Stimulated activated CD4-positive, alpha-beta T cell treated with anti-CD3 and anti-CD28 coated beads, Interleukin-1b, Interleukin-23, amount 100 ng/mL, for 24 hours (primary cell): ENCODE measurements around the gene DRC1.
"Not testable (repeated sequence)": the region's sequence is repeated elsewhere in the genome, so short reads cannot be mapped to it uniquely, and the experiment has no call there.

Experiments used
- DNase-seq, 4 experiments: peaks; one replicate each; pipeline ENCODE4 v3.0.0-alpha.2; 2020; ENCODE audit warnings: low read depth in 4 of 4, low spot score in 1 of 4

Gene DRC1

GRCh38 chr2:26462511-26463243 lies 61.0 kb downstream of the DRC1 start:
- no peak for DNase-seq

- DNase-seq, result no peak
Measured at GRCh38 chr2:26463244-26464192, 61.8 kb downstream of the DRC1 start.

- DNase-seq, result no peak
Measured at GRCh38 chr2:26464390-26465265, 62.9 kb downstream of the DRC1 start.

- DNase-seq, result no peak
Measured at GRCh38 chr2:26465266-26465925, 63.7 kb downstream of the DRC1 start.

GRCh38 chr2:26465981-26466471 lies 64.3 kb downstream of the DRC1 start:
- DNase-seq, result no peak

GRCh38 chr2:26466662-26467310 lies 65.1 kb downstream of the DRC1 start:
- DNase-seq, result no peak

- not testable (repeated sequence) for DNase-seq
Measured at GRCh38 chr2:26468544-26468943, 66.8 kb downstream of the DRC1 start.

GRCh38 chr2:26469092-26469710 lies 67.5 kb downstream of the DRC1 start:
- DNase-seq, result peak; percentile 34 to 56 (median 47)

- DNase-seq, result no peak
Measured at GRCh38 chr2:26469955-26470354, 68.2 kb downstream of the DRC1 start.

- DNase-seq, result no peak
Measured at GRCh38 chr2:26470601-26471260, 69.0 kb downstream of the DRC1 start.

GRCh38 chr2:26471289-26471688 lies 69.6 kb downstream of the DRC1 start:
- DNase-seq, result no peak

- no peak for DNase-seq
Measured at GRCh38 chr2:26471766-26472706, 70.3 kb downstream of the DRC1 start.

GRCh38 chr2:26472821-26473655 lies 71.3 kb downstream of the DRC1 start:
- DNase-seq, result no peak

- no peak for DNase-seq
Measured at GRCh38 chr2:26473796-26474195, 72.1 kb downstream of the DRC1 start.

GRCh38 chr2:26474261-26474785 lies 72.6 kb downstream of the DRC1 start:
- no peak for DNase-seq

- DNase-seq, result no peak
Measured at GRCh38 chr2:26475037-26475436, 73.3 kb downstream of the DRC1 start.
